Skeletal muscle cell (primary cell): ENCODE data around the gene DBNL.

Experiments
- DNase-seq: peaks from one replicate; pipeline ENCODE4 v3.0.0-alpha.2; 2010; ENCODE audit warnings: low read depth
- H3K4me3 ChIP-seq: 2 replicates; pipeline ENCODE4 v1.5.1; 2011; ENCODE audit warnings: low read depth, mild to moderate bottlenecking, control low read depth, low read length, moderate library complexity

The DBNL gene

GRCh38 chr7:44103923-44104859 lies 59.7 kb downstream of the DBNL start, which contains the start of gene AEBP1:
AEBP1 (plus strand) TSS chr7:44104345; CDS start chr7:44104666, 321 bp downstream.
- DNase-seq, result no peak
- peak within 1 kb of the TSS; percentile 58 for H3K4me3 ChIP-seq

GRCh38 chr7:44104860-44105771 lies 60.6 kb downstream of the DBNL start:
- peak; percentile 41 for DNase-seq
- H3K4me3 ChIP-seq, result peak overlapping the region; percentile 58

GRCh38 chr7:44105832-44106231 lies 61.3 kb downstream of the DBNL start:
- DNase-seq, result no peak
- H3K4me3 ChIP-seq, result peak overlapping the region; percentile 58

DNA sequence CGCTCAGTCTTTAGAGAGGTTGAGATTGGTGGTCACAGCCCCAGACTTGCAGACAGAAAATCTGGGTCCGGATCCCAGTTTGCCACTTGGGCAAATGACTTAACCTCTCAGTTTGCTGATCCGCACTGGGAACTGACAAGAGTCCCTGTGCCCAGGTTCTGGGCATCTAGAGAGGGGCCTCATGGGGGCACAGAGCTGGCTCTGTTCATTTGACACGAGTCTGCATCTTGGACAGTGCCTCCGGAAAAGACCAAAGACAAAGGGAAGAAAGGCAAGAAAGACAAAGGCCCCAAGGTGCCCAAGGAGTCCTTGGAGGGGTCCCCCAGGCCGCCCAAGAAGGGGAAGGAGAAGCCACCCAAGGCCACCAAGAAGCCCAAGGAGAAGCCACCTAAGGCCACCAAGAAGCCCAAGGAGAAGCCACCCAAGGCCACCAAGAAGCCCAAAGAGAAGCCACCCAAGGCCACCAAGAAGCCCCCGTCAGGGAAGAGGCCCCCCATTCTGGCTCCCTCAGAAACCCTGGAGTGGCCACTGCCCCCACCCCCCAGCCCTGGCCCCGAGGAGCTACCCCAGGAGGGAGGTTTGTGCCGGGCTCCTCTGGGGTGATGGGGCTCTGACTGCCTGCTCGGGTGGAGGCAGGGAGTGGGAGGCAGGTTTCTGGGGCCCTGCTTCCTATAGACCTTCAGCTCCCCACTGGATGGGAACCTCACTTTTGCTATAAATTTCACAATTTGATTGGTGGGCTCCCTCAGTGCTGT lies 62.0 kb downstream of the DBNL start:
- H3K4me3 ChIP-seq, result no peak overlapping the region
- no peak for DNase-seq

DNA sequence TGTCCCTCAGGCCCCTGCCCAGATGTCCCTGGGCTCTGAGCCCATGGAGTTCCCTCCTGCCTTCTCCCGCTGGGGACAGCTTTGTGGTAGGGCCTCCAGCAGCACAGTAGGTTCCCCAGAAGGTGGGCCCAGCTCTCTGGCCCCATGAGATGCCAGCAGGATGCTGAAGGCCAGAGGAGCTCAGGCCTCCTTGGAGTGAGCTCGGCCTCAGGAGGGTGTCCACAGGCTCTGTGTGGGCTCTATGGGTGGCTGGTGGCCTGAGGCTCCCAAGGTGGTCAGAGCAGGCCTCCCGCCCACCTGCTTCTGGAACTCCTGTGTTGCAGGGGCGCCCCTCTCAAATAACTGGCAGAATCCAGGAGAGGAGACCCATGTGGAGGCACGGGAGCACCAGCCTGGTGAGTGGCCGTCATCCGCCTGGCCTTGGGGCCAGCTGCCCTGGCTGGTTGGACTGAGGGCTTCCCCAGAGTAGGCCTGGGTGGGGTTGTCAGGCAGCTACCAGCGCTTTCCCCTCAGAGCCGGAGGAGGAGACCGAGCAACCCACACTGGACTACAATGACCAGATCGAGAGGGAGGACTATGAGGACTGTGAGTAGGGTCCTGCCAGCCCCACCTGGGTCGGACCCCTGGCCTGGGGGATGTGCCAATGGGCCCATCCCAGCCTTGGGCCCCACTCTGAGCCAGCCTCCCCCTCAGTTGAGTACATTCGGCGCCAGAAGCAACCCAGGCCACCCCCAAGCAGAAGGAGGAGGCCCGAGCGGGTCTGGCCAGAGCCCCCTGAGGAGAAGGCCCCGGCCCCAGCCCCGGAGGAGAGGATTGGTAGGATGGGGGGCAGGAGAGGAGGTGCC lies 62.8 kb downstream of the DBNL start:
- no peak overlapping the region for H3K4me3 ChIP-seq
- DNase-seq, result no peak

GRCh38 chr7:44107961-44108767 lies 63.7 kb downstream of the DBNL start:
- no peak overlapping the region for H3K4me3 ChIP-seq
- no peak for DNase-seq

- no peak overlapping the region for H3K4me3 ChIP-seq
- DNase-seq, result no peak
These were observed 64.6 kb downstream of the DBNL start for GRCh38 chr7:44108768-44109750.

DNA sequence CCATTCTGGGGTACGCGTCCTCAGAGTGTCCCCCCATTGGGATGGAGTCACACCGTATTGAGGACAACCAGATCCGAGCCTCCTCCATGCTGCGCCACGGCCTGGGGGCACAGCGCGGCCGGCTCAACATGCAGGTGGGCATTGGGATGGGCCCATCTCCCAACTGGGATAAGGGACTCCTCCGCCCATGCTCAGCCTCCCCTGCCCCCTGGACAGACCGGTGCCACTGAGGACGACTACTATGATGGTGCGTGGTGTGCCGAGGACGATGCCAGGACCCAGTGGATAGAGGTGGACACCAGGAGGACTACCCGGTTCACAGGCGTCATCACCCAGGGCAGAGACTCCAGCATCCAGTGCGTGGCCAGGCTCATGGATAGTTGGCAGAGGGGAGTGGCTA lies 65.5 kb downstream of the DBNL start:
- no peak for DNase-seq
- no peak overlapping the region for H3K4me3 ChIP-seq

DNA sequence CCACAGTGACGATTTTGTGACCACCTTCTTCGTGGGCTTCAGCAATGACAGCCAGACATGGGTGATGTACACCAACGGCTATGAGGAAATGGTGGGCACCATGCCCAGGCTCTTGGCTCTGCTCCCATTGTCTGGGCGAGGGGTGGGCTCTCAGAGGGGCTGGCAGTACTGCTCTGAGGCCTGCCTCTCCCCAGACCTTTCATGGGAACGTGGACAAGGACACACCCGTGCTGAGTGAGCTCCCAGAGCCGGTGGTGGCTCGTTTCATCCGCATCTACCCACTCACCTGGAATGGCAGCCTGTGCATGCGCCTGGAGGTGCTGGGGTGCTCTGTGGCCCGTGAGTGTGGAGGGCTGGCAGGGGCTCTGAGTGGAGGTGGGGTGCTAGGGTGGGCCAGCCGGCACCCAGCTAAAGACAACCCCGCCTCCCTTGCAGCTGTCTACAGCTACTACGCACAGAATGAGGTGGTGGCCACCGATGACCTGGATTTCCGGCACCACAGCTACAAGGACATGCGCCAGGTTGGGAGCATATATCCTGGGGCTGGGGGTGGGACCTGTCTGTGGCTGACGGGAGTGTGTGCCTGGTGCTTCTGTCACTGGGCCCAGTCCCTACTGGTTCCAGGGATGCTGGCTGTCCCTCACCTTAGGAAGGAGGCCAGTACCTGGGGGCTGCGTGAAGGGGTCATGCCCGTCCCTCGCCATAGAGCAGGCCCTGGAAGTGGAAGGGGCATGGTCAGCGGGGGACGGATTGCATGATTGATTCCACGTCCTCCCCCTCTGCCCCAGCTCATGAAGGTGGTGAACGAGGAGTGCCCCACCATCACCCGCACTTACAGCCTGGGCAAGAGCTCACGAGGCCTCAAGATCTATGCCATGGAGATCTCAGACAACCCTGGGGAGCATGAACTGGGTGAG lies 66.5 kb downstream of the DBNL start:
- no peak overlapping the region for H3K4me3 ChIP-seq
- DNase-seq, result no peak
